Upper lobe of left lung (tissue), 6 donors: ENCODE results near the gene TGFBR3. TPM values are rescaled to one million over a fixed set of nuclear protein-coding genes. Genes with fewer than 3 reads are reported as not detected.

Experiments used
- ATAC-seq, 2 donors: fragments of 200-7000 bp; cut with Tn5 transposase; one replicate each; pipeline ENCODE4 v1.9.1; 2022; ENCODE audit warnings: mild to moderate bottlenecking in 2 of 2, moderate library complexity in 2 of 2; ENCODE audit not compliant: low FRiP score in 2 of 2
- DNase-seq, 2 donors: peaks; one replicate each; pipeline ENCODE4 v3.0.0-alpha.2; 2019 to 2020
- H3K27ac ChIP-seq, 4 donors: fragments of 200-600 bp; sonication (generic); one replicate each; pipeline ENCODE4 v1.5.1; 2016 to 2019
- H3K27me3 ChIP-seq, 4 donors: fragments of 200-600 bp; sonication (generic); one replicate each; pipeline ENCODE4 v1.5.1; 2017 to 2019
- H3K36me3 ChIP-seq, 4 donors: fragments of 200-600 bp; sonication (generic); one replicate each; pipeline ENCODE4 v1.5.1; 2016 to 2019
- H3K4me1 ChIP-seq, 4 donors: fragments of 200-600 bp; sonication (generic); one replicate each; pipeline ENCODE4 v1.5.1; 2018 to 2019
- H3K4me3 ChIP-seq, 4 donors: fragments of 200-600 bp; sonication (generic); one replicate each; pipeline ENCODE4 v1.5.1; 2017 to 2019; ENCODE audit warnings: mild to moderate bottlenecking in 2 of 4, moderate library complexity in 1 of 4
- H3K9me3 ChIP-seq, 4 donors: fragments of 200-600 bp; sonication (generic); one replicate each; pipeline ENCODE4 v1.5.1; 2018 to 2019
- EP300 ChIP-seq, 4 donors: sonication (generic); formaldehyde crosslinking; IDR thresholded peaks; one replicate each; pipeline ENCODE4 v1.5.1; 2017; ENCODE audit warnings: antibody characterized with exemption in 4 of 4, control low read depth in 2 of 4
- POLR2A ChIP-seq, 4 donors: fragments of 450-650 bp; IDR thresholded peaks; one replicate each; pipeline ENCODE4 v1.5.1; 2016 to 2017; ENCODE audit warnings: antibody characterized with exemption in 4 of 4, mild to moderate bottlenecking in 2 of 4
- POLR2AphosphoS5 ChIP-seq, 2 donors: sonication (generic); formaldehyde crosslinking; IDR thresholded peaks; one replicate each; pipeline ENCODE4 v1.5.1; 2017; ENCODE audit warnings: antibody characterized with exemption in 2 of 2
- WGBS, 2 donors: methylation state at CpG; one replicate each; pipeline ENCODE4 v1.1.5; 2017 to 2018; 5-methylcytosine and 5-hydroxymethylcytosine counted together
- total RNA-seq, 6 donors: library from RNA; depleted of rRNA in 4 of 6; stranded (reverse); fragments of >200 nt in 4 of 6; gene quantifications; one replicate each; pipeline versions ENCODE4 v1.1.0 to v1.2.1, GENCODE V29; 2016 to 2021
- TF ChIP-seq, protein P1 (sequence below), 6 experiments: fragments of 450-650 bp in 4 of 6; fragments of 200-600 bp in 2 of 6; sonication (generic) in 2 of 6; IDR thresholded peaks; one replicate each; pipeline ENCODE4 v1.5.1; 2016 to 2019; ENCODE audit warnings: antibody characterized with exemption in 6 of 6
- donor health status: DM: no; HTN: no; CAD: no; lungs with moderate emphysema.
- donor health status: DM: no; HTN: yes; CAD: no; lungs with severe emphysema.

Gene TGFBR3
- total RNA-seq, 6 donors from 2014 or later, result 33.5 to 78.3 (median 57.1) TPM

DNA sequence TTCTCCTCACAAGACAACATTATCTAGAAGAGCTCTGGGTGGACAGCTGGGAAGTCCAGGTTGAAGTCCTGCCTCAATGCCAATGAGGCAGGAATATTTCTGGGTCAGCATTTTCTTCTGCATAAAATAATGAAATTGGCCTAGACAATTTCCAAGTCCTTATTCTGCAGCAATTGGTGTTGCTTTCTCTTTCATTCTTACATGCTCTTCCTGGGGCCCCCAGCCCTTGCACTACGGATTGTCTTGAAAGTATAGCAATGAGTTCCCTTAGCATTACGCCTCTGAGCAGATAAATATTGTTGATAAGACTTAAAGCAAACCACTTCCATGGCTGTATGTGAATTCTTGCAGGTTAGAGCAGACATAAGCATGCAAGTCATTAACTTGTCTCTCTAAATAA, 188.5 kb downstream of the TGFBR3 start:
- Histone ChIP-seq H3K9me3 (no peaks in the 10 kb centered on the region), H3K36me3 (peaks cover 0 to 15% (median 0%) of the 10 kb centered on the region in 4 donors), H3K4me3 (no peak overlapping the region), H3K27ac (peak overlapping the region in 2 of 4 donors; percentile 32 to 57), H3K4me1 (peaks cover 20 to 33% (median 26%) of the 10 kb centered on the region in 4 donors), H3K27me3 (no peaks in the 10 kb centered on the region)
- ATAC-seq (no peak), DNase-seq (no peak)
- WGBS, 2 donors, result 16 to 24% methylated on average over 2 of the region's 2 CpGs
- TF ChIP-seq POLR2A (IDR thresholded peaks at IDR 0.05) (no peak), EP300 (IDR thresholded peaks at IDR 0.05) (no peak), POLR2AphosphoS5 (IDR thresholded peaks at IDR 0.05) (no peak)
- TF ChIP-seq, protein P1, sequence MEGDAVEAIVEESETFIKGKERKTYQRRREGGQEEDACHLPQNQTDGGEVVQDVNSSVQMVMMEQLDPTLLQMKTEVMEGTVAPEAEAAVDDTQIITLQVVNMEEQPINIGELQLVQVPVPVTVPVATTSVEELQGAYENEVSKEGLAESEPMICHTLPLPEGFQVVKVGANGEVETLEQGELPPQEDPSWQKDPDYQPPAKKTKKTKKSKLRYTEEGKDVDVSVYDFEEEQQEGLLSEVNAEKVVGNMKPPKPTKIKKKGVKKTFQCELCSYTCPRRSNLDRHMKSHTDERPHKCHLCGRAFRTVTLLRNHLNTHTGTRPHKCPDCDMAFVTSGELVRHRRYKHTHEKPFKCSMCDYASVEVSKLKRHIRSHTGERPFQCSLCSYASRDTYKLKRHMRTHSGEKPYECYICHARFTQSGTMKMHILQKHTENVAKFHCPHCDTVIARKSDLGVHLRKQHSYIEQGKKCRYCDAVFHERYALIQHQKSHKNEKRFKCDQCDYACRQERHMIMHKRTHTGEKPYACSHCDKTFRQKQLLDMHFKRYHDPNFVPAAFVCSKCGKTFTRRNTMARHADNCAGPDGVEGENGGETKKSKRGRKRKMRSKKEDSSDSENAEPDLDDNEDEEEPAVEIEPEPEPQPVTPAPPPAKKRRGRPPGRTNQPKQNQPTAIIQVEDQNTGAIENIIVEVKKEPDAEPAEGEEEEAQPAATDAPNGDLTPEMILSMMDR (IDR thresholded peaks at IDR 0.05), result no peak

- no peaks in the 10 kb centered on the region for H3K27me3 ChIP-seq
- H3K4me1 ChIP-seq, result peaks cover 20 to 33% (median 26%) of the 10 kb centered on the region in 4 donors
- no peaks in the 10 kb centered on the region for H3K9me3 ChIP-seq
- ATAC-seq (no peak), DNase-seq (no peak)
- 71 to 75% methylated on average over 2 of the region's 2 CpGs for WGBS, 2 donors
- no peak for TF ChIP-seq POLR2A (IDR thresholded peaks at IDR 0.05)
- TF ChIP-seq EP300 (IDR thresholded peaks at IDR 0.05), result no peak
- TF ChIP-seq, protein P1 (IDR thresholded peaks at IDR 0.05), result no peak
- TF ChIP-seq POLR2AphosphoS5 (IDR thresholded peaks at IDR 0.05), result no peak
- H3K4me3 ChIP-seq, result no peak overlapping the region
- H3K36me3 ChIP-seq, result peaks cover 0 to 15% (median 0%) of the 10 kb centered on the region in 4 donors
- peak overlapping the region in 2 of 4 donors; percentile 52 to 57 for H3K27ac ChIP-seq
Measured at GRCh38 chr1:91696321-91696720, 189.6 kb downstream of the TGFBR3 start.

DNA sequence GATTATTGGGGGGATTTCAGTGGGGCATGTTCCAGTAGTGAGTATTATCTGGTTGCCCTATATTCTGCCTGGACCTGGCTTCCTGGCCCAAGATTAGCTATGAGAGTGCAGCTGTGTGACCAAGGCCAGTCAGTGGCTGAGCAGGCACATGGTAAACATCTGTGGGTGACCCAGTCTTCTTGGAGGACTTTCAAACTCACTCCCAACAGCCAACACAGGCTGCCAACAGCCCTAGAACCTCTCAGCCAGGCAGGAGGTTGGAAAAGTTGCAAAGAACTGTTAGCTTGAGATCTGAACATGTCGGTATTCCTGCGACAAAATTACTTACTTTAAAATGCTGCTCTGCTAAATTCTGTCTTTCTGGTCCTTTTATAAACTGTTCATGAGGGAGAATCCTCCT, 192.4 kb downstream of the TGFBR3 start:
- WGBS, 2 donors, result 74 to 80% methylated on average over 2 of the region's 2 CpGs

GRCh38 chr1:91691525-91691924, 194.4 kb downstream of the TGFBR3 start:
- Histone ChIP-seq H3K27ac (no peak overlapping the region), H3K36me3 (peaks cover 0 to 15% (median 0%) of the 10 kb centered on the region in 4 donors), H3K4me3 (no peak overlapping the region), H3K9me3 (no peaks in the 10 kb centered on the region), H3K27me3 (no peaks in the 10 kb centered on the region), H3K4me1 (peaks cover 7 to 37% (median 30%) of the 10 kb centered on the region in 4 donors)
- TF ChIP-seq, protein P1 (IDR thresholded peaks at IDR 0.05), result no peak
- no peak for TF ChIP-seq EP300 (IDR thresholded peaks at IDR 0.05)
- TF ChIP-seq POLR2AphosphoS5 (IDR thresholded peaks at IDR 0.05), result no peak
- no peak for TF ChIP-seq POLR2A (IDR thresholded peaks at IDR 0.05)
- DNase-seq, result no peak
- ATAC-seq, result no peak
- WGBS, 2 donors, result 96 to 97% methylated on average over 4 of the region's 4 CpGs

More for the DNA sequence above, 192.4 kb downstream of the TGFBR3 start:
- peaks cover 22 to 43% (median 38%) of the 10 kb centered on the region in 4 donors for H3K4me1 ChIP-seq
- H3K27me3 ChIP-seq, result no peaks in the 10 kb centered on the region
- peak overlapping the region in 3 of 4 donors; percentile 16 to 55 (median 27) for H3K27ac ChIP-seq
- DNase-seq (no peak), ATAC-seq (peak in 1 of 2 donors; percentile 70)
- H3K4me3 ChIP-seq, result no peak overlapping the region
- no peak for TF ChIP-seq EP300 (IDR thresholded peaks at IDR 0.05)
- TF ChIP-seq POLR2AphosphoS5 (IDR thresholded peaks at IDR 0.05), result peak in 1 of 2 donors; percentile 18
- TF ChIP-seq, protein P1 (IDR thresholded peaks at IDR 0.05), result no peak
- no peak for TF ChIP-seq POLR2A (IDR thresholded peaks at IDR 0.05)
- peaks cover 0 to 15% (median 0%) of the 10 kb centered on the region in 4 donors for H3K36me3 ChIP-seq
- no peaks in the 10 kb centered on the region for H3K9me3 ChIP-seq
